ENCODE measurements around the gene NAALADL1. TPM values are rescaled to one million over a fixed set of nuclear protein-coding genes. Genes with fewer than 3 reads are reported as not detected.

The NAALADL1 gene
- total RNA-seq, 4 donors from 2014 or later, result 2.7 to 8.3 (median 5.1) TPM

DNA sequence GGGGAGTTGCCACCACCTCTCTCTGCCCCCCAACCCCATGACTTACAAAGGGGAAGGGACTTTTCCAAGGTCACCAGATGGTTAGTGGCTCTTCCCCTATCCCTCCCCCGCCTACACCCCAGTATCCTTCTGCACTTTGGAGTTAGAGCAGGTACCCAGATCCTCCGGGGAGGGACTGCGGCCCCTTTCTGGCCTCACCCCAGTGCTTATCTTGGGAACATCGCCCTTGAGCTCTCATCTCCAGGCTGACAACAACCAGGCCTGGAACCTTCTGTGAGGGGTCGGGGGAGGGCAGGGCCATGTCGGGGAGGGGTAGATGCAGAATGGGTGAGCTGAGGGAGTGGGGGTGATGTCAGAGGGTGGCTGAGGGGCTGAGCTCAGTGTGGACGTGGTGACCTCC lies 7.5 kb upstream of the NAALADL1 start:
- no peak for DNase-seq (ENCODE audit: low spot score in 2 of 2)

DNA sequence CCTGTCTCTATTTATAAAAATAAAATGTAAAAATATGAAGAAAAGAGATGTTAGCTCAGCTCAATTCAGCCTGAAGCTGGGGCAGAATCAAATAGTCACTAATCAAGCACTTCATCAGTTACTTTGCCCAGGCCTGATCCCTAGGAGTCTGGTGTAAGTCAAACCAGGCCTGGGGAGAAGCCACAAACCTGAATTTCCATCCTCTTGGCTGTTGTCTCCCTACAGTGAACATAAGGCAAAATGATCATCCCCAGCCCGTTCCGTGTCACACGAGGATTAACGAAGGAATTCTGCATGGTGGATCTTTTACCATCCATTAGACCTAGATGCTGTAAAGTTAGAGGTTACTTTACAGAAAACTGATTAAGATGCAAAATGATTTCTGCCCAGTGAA lies 6.5 kb upstream of the NAALADL1 start:
- H3K27me3 ChIP-seq, result no peaks in the 10 kb centered on the region
- no peaks in the 10 kb centered on the region for H3K4me1 ChIP-seq
- TF ChIP-seq, protein P1, sequence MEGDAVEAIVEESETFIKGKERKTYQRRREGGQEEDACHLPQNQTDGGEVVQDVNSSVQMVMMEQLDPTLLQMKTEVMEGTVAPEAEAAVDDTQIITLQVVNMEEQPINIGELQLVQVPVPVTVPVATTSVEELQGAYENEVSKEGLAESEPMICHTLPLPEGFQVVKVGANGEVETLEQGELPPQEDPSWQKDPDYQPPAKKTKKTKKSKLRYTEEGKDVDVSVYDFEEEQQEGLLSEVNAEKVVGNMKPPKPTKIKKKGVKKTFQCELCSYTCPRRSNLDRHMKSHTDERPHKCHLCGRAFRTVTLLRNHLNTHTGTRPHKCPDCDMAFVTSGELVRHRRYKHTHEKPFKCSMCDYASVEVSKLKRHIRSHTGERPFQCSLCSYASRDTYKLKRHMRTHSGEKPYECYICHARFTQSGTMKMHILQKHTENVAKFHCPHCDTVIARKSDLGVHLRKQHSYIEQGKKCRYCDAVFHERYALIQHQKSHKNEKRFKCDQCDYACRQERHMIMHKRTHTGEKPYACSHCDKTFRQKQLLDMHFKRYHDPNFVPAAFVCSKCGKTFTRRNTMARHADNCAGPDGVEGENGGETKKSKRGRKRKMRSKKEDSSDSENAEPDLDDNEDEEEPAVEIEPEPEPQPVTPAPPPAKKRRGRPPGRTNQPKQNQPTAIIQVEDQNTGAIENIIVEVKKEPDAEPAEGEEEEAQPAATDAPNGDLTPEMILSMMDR (IDR thresholded peaks at IDR 0.05), result no peak
- no peak for TF ChIP-seq POLR2AphosphoS5 (IDR thresholded peaks at IDR 0.05)
- no peak for TF ChIP-seq POLR2A (IDR thresholded peaks at IDR 0.05)
- TF ChIP-seq EP300 (IDR thresholded peaks at IDR 0.05), result no peak
- H3K4me3 ChIP-seq, result no peak overlapping the region
- DNase-seq (ENCODE audit: low spot score in 2 of 2), result no peak
- no peak overlapping the region for H3K27ac ChIP-seq
- WGBS, result 67% methylated on average over 4 of the region's 4 CpGs
- H3K9me3 ChIP-seq, result no peaks in the 10 kb centered on the region
- no peaks in the 10 kb centered on the region for H3K36me3 ChIP-seq

More for the DNA sequence above, 7.5 kb upstream of the NAALADL1 start:
- H3K4me1 ChIP-seq, result no peaks in the 10 kb centered on the region
- no peaks in the 10 kb centered on the region for H3K36me3 ChIP-seq
- H3K4me3 ChIP-seq, result no peak overlapping the region
- 75% methylated on average over 7 of the region's 7 CpGs for WGBS
- no peaks in the 10 kb centered on the region for H3K9me3 ChIP-seq
- H3K27ac ChIP-seq, result no peak overlapping the region
- H3K27me3 ChIP-seq, result no peaks in the 10 kb centered on the region
- TF ChIP-seq, protein P1 (IDR thresholded peaks at IDR 0.05), result no peak
- TF ChIP-seq EP300 (IDR thresholded peaks at IDR 0.05), result no peak
- TF ChIP-seq POLR2A (IDR thresholded peaks at IDR 0.05), result no peak
- TF ChIP-seq POLR2AphosphoS5 (IDR thresholded peaks at IDR 0.05), result no peak

DNA sequence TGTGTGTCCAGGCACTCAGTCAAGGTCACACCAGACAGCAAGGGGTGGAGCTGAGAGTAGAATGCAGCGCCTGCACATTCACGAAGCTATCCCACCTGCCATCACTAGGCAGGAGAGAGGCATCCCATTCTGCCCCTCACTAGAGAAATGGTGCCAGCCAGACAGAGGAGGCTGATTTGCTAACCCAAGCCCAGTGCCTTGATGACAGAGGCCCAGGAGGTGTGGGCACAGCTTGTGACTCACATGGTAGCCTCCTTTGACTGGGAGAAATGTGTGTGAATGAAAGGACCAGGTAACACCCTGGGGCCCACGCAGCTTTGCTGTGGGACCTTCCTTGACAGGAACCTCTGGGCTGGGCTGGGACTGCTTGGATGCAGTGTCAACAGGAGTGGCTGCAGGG lies 5.2 kb upstream of the NAALADL1 start:
- 59% methylated on average over 3 of the region's 3 CpGs for WGBS
- H3K27ac ChIP-seq, result no peak overlapping the region
- H3K36me3 ChIP-seq, result no peaks in the 10 kb centered on the region
- no peak overlapping the region for H3K4me3 ChIP-seq
- H3K9me3 ChIP-seq, result no peaks in the 10 kb centered on the region
- no peak for DNase-seq (ENCODE audit: low spot score in 2 of 2)
- no peaks in the 10 kb centered on the region for H3K27me3 ChIP-seq
- H3K4me1 ChIP-seq, result no peaks in the 10 kb centered on the region
- TF ChIP-seq POLR2A (IDR thresholded peaks at IDR 0.05), result no peak
- no peak for TF ChIP-seq EP300 (IDR thresholded peaks at IDR 0.05)
- no peak for TF ChIP-seq POLR2AphosphoS5 (IDR thresholded peaks at IDR 0.05)
- TF ChIP-seq, protein P1 (IDR thresholded peaks at IDR 0.05), result no peak

DNA sequence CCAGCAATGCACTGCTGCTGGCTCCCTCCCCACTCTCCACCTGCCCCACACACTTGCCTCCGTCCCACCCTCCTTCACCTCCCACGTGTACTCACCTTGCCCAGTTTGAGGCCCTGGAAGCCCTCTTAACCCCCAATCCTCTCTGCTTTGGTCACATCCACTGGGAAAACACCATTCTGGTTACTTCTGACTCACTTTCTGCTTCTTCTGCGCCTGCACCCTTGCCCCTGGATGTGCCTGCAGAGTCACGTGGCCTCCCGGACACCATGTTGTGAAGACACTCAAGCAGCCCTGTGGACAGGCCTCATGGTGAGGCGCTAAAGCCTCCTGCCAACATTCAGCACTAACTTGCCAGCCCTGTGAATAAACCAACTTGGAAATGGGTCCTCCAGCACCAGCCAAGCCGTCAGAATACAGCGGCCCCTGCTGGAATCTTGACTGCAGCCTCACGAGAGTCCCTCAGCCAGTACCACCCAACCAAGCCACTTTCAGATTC lies 2.6 kb upstream of the NAALADL1 start:
- no peaks in the 10 kb centered on the region for H3K27me3 ChIP-seq
- no peaks in the 10 kb centered on the region for H3K4me1 ChIP-seq
- TF ChIP-seq POLR2AphosphoS5 (IDR thresholded peaks at IDR 0.05) (no peak), POLR2A (IDR thresholded peaks at IDR 0.05) (no peak), EP300 (IDR thresholded peaks at IDR 0.05) (no peak)
- TF ChIP-seq, protein P1 (IDR thresholded peaks at IDR 0.05), result no peak
- DNase-seq (ENCODE audit: low spot score in 2 of 2), result no peak
- no peak overlapping the region for H3K4me3 ChIP-seq
- H3K36me3 ChIP-seq, result no peaks in the 10 kb centered on the region
- H3K27ac ChIP-seq, result no peak overlapping the region
- no peaks in the 10 kb centered on the region for H3K9me3 ChIP-seq
- 69% methylated on average over 6 of the region's 9 CpGs for WGBS

DNA sequence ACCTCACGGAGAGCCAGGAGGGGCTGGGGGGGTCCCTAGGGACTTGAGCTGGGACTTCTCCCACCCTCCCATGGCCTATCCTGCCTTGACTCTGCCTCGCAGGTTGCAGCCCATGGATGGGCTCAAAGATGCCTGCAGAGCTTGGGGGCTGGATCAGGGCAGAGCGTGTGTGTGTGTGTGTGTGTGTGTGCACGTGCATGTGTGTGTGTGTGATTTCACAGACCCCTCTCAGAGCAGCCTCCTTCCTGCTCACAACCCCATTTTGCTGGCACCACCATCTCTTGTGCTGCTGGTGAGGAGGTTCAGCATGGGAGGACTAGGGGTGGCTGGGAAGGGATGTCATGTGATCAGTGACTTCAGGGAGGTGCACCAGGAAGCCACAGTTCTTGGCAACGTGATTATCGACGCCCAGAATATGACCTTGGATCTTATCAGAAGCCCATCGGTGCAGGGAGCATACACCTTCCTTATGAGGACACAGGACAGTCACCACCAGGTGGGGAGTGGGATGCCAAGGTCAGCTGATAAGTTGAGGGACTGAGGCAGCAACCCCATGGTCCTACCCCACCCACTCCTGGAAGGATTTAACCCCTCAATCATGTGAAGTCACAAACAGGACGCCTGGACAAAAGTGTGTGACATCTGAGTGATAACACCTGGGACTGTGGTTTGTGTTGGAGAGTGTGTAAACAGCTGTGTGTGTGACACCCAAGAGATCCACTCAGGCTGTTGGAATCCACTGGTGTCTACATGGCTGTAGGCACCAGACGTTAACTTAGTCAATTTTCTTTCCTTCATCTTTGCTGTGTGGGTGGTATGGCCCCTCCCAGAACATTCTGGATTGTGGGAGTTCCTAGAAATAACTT lies 1.8 kb upstream of the NAALADL1 start:
- TF ChIP-seq EP300 (IDR thresholded peaks at IDR 0.05) (no peak), POLR2A (IDR thresholded peaks at IDR 0.05) (no peak), POLR2AphosphoS5 (IDR thresholded peaks at IDR 0.05) (no peak)
- TF ChIP-seq, protein P1 (IDR thresholded peaks at IDR 0.05), result no peak
- Histone ChIP-seq H3K27ac (no peak overlapping the region), H3K9me3 (no peaks in the 10 kb centered on the region), H3K36me3 (no peaks in the 10 kb centered on the region), H3K27me3 (no peaks in the 10 kb centered on the region), H3K4me1 (no peaks in the 10 kb centered on the region), H3K4me3 (no peak overlapping the region)
- WGBS, result 45% methylated on average over 4 of the region's 10 CpGs
- no peak for DNase-seq (ENCODE audit: low spot score in 2 of 2)

Measured in suprapubic skin (tissue), 4 donors.